ENCODE data around the gene CEP170.

Gene CEP170

DNA sequence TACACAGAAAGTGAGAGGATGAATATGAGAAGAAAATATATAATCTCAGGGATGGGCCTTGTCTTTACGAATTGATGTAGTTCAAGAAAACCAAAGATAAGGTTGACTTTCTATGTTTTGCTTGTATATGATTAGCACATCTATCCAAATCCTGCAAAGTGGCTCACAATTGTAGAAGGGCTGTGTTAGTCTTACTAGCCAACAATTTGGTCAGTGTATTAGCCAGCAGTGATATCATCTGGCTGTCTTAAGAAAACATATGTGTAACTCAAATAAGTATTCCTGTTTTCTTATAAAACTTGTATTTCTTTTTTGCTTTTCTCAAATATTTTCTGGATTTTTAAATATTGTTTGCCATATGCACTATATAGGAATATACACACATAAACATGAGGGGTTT is 6.3 kb upstream of the CEP170 start:
- no peaks in the 10 kb centered on the region for H3K36me3 ChIP-seq
- no peak overlapping the region for H3K4me3 ChIP-seq (ENCODE audit: low read depth in 1 of 2, low read length in 1 of 2)
- H3K9me3 ChIP-seq, result no peaks in the 10 kb centered on the region
- TF ChIP-seq, protein P1, sequence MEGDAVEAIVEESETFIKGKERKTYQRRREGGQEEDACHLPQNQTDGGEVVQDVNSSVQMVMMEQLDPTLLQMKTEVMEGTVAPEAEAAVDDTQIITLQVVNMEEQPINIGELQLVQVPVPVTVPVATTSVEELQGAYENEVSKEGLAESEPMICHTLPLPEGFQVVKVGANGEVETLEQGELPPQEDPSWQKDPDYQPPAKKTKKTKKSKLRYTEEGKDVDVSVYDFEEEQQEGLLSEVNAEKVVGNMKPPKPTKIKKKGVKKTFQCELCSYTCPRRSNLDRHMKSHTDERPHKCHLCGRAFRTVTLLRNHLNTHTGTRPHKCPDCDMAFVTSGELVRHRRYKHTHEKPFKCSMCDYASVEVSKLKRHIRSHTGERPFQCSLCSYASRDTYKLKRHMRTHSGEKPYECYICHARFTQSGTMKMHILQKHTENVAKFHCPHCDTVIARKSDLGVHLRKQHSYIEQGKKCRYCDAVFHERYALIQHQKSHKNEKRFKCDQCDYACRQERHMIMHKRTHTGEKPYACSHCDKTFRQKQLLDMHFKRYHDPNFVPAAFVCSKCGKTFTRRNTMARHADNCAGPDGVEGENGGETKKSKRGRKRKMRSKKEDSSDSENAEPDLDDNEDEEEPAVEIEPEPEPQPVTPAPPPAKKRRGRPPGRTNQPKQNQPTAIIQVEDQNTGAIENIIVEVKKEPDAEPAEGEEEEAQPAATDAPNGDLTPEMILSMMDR (IDR thresholded peaks at IDR 0.05), result no peak
- peak overlapping the region; percentile 74 for H3K27ac ChIP-seq
- H3K4me1 ChIP-seq (ENCODE audit: control insufficient read depth in 1 of 2, insufficient read depth in 1 of 2, low read depth in 1 of 2, low read length in 1 of 2), result peaks cover 53 to 55% of the 10 kb centered on the region in 2 experiments
- H3K27me3 ChIP-seq, result no peaks in the 10 kb centered on the region

DNA sequence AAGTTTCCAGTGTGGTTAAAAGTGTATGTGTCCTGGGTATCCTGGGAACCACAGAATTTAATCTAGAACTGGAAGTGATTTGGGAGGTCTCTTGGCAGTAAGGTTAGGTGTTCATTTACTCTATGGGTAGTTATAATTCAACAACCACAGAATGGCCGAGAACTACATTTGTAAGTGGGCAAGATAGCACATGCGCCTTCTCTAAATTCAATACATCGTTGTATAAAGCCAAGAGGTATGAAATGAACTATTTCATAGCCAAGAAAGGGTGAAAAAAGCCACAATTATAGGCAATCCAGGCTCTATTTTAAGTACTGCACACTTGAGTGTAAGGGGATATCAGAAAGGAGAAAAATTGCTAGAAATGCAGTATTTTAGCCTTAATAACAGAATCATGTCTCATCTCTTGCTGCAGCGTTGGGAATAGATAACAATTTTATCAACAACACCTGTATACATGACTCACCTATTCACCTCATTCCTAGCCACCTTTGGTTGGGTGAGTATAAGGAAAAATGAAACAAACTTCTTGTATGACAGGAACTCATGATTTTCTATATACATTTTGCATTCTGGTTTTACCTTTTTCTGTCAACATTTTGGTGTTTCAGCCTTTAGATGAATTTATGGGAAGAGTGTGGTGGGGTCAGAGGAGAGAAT is 5.3 kb upstream of the CEP170 start:
- Histone ChIP-seq H3K36me3 (no peaks in the 10 kb centered on the region), H3K27ac (peak overlapping the region; percentile 74), H3K4me3 (ENCODE audit: low read depth in 1 of 2, low read length in 1 of 2) (no peak overlapping the region), H3K27me3 (no peaks in the 10 kb centered on the region), H3K9me3 (no peaks in the 10 kb centered on the region), H3K4me1 (ENCODE audit: control insufficient read depth in 1 of 2, insufficient read depth in 1 of 2, low read depth in 1 of 2, low read length in 1 of 2) (peaks cover 46 to 49% of the 10 kb centered on the region in 2 experiments)
- TF ChIP-seq, protein P1 (IDR thresholded peaks at IDR 0.05), result no peak

DNA sequence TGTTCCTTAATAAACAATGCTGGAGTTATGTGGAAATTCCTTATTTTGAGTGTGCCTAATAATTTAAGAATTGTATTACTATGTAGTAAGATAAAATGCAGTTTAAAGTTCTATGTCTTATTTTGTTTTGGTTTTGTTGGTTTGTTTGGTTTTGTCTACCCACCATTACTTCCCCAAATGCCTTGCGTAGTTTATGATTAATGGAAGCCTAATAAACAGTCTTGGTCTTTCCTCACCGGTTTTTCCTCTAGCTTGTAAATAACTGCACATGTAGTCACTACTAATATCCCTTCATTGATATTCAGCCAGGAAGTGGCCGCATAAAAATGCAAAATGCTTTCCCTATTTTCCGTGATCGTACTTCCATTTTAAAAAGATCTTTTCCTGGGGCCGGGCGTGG is 3.6 kb upstream of the CEP170 start:
- H3K4me1 ChIP-seq (ENCODE audit: control insufficient read depth in 1 of 2, insufficient read depth in 1 of 2, low read depth in 1 of 2, low read length in 1 of 2), result peaks cover 33 to 35% of the 10 kb centered on the region in 2 experiments
- no peaks in the 10 kb centered on the region for H3K27me3 ChIP-seq

DNA sequence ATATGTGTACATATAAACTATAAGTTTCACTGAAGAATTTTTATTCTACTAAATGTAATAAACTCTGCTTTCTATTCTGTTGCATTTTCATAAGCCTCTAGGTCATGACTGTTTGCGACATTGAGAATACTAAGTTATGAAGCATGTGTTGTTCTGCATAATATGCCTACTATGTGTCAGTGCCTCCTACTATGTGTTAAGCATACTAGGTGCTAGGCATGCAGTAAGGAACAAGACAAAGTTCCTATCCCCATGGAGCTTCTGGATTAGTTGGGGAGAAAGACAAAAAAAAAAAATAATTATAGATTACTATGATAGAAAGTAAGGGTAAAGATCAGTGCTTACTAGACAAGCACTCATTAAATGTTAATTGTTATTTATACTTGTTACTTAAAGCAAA is 2.1 kb upstream of the CEP170 start:
- H3K36me3 ChIP-seq, result no peaks in the 10 kb centered on the region
- no peaks in the 10 kb centered on the region for H3K9me3 ChIP-seq
- TF ChIP-seq, protein P1 (IDR thresholded peaks at IDR 0.05), result no peak
- no peaks in the 10 kb centered on the region for H3K27me3 ChIP-seq
- H3K4me1 ChIP-seq (ENCODE audit: control insufficient read depth in 1 of 2, insufficient read depth in 1 of 2, low read depth in 1 of 2, low read length in 1 of 2), result peaks cover 46 to 48% of the 10 kb centered on the region in 2 experiments
- peak overlapping the region; percentile 97 for H3K27ac ChIP-seq
- no peak overlapping the region for H3K4me3 ChIP-seq (ENCODE audit: low read depth in 1 of 2, low read length in 1 of 2)

More for the DNA sequence above, 3.6 kb upstream of the CEP170 start:
- H3K27ac ChIP-seq, result no peak overlapping the region
- H3K36me3 ChIP-seq, result no peaks in the 10 kb centered on the region
- TF ChIP-seq, protein P1 (IDR thresholded peaks at IDR 0.05), result no peak
- no peak overlapping the region for H3K4me3 ChIP-seq (ENCODE audit: low read depth in 1 of 2, low read length in 1 of 2)
- H3K9me3 ChIP-seq, result no peaks in the 10 kb centered on the region

DNA sequence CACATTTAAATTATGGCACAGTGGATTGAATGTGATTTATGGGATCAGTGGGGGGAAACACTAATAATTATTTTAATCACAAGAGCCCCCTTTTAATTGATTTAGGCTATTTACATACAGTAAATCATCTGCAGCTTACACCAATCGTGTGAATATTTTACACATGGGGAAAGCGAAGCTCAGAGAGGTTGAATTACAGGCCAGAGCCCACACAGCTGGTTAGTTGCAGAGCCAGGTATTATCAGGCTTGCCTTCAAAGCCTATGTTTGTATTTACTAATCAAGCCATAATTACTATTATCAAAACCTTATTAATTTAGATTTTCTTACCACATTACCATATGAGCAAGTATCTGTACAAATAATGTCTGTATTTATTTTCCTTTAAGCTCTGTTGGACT is 1.5 kb upstream of the CEP170 start:
- H3K4me3 ChIP-seq (ENCODE audit: low read depth in 1 of 2, low read length in 1 of 2), result peak overlapping the region; percentile 95 to 100

More for the DNA sequence above, 1.5 kb upstream of the CEP170 start:
- Histone ChIP-seq H3K27ac (peak overlapping the region; percentile 97), H3K9me3 (no peaks in the 10 kb centered on the region), H3K4me1 (ENCODE audit: control insufficient read depth in 1 of 2, insufficient read depth in 1 of 2, low read depth in 1 of 2, low read length in 1 of 2) (peaks cover 49 to 51% of the 10 kb centered on the region in 2 experiments), H3K27me3 (no peaks in the 10 kb centered on the region), H3K36me3 (no peaks in the 10 kb centered on the region)
- TF ChIP-seq, protein P1 (IDR thresholded peaks at IDR 0.05), result no peak
